Hepatocyte (in vitro differentiated cells): Measurements from ENCODE around the gene FAM131C. TPM values are rescaled to one million over a fixed set of nuclear protein-coding genes. Genes with fewer than 3 reads are reported as not detected.
"Not testable (repeated sequence)": the region's sequence is repeated elsewhere in the genome, so short reads cannot be mapped to it uniquely, and the experiment has no call there.

Experiments used
- DNase-seq: peaks from one replicate; pipeline ENCODE4 v3.0.0-alpha.2; 2016; ENCODE audit warnings: low spot score
- H2AFZ ChIP-seq: fragments of 200-600 bp; sonication (generic); 2 replicates; pipeline ENCODE4 v1.6.0; 2016; ENCODE audit warnings: antibody characterized with exemption, mild to moderate bottlenecking
- H3K27ac ChIP-seq: fragments of 200-600 bp; sonication (generic); 2 replicates; pipeline ENCODE4 v1.5.1; 2016; ENCODE audit warnings: mild to moderate bottlenecking
- H3K27me3 ChIP-seq: fragments of 200-600 bp; sonication (generic); 2 replicates; pipeline ENCODE4 v1.6.1; 2016
- H3K36me3 ChIP-seq: fragments of 200-600 bp; sonication (generic); replicated peaks from 2 replicates; pipeline ENCODE4 v1.5.1; 2016; ENCODE audit warnings: low read depth; ENCODE audit not compliant: insufficient read depth
- H3K4me1 ChIP-seq: fragments of 200-600 bp; sonication (generic); 2 replicates; pipeline ENCODE4 v1.5.1; 2016; ENCODE audit warnings: mild to moderate bottlenecking, moderate library complexity; ENCODE audit not compliant: insufficient read depth
- H3K4me2 ChIP-seq: fragments of 200-600 bp; sonication (generic); 2 replicates; pipeline ENCODE4 v1.6.0; 2016
- H3K4me3 ChIP-seq: fragments of 200-600 bp; sonication (generic); 2 replicates; pipeline ENCODE4 v1.5.1; 2016; ENCODE audit warnings: mild to moderate bottlenecking
- H3K79me2 ChIP-seq: fragments of 200-600 bp; sonication (generic); 2 replicates; pipeline ENCODE4 v1.6.0; 2017; ENCODE audit warnings: mild to moderate bottlenecking
- H3K9me2 ChIP-seq: fragments of 200-600 bp; sonication (generic); replicated peaks from 2 replicates; pipeline ENCODE4 v1.6.0; 2017; ENCODE audit warnings: mild to moderate bottlenecking; ENCODE audit not compliant: insufficient read depth
- H3K9me3 ChIP-seq: fragments of 200-600 bp; sonication (generic); 2 replicates; pipeline ENCODE4 v1.5.1; 2016; ENCODE audit warnings: low read depth, mild to moderate bottlenecking
- H4K20me1 ChIP-seq: fragments of 200-600 bp; sonication (generic); 2 replicates; pipeline ENCODE4 v1.6.0; 2016; ENCODE audit warnings: mild to moderate bottlenecking; ENCODE audit not compliant: insufficient read depth, poor library complexity, severe bottlenecking
- CTCF ChIP-seq: fragments of 200-600 bp; sonication (generic); IDR thresholded peaks from 2 replicates; pipeline ENCODE4 v1.5.1; 2016; ENCODE audit warnings: antibody characterized with exemption, mild to moderate bottlenecking; ENCODE audit not compliant: poor library complexity
- EZH2 ChIP-seq: fragments of 200-600 bp; sonication (generic); IDR thresholded peaks from 2 replicates; pipeline ENCODE4 v1.6.1; 2016; ENCODE audit warnings: antibody characterized with exemption, mild to moderate bottlenecking, borderline replicate concordance
- EZH2phosphoT487 ChIP-seq: fragments of 200-600 bp; sonication (generic); IDR thresholded peaks from one replicate; pipeline ENCODE4 v1.6.1; 2018; ENCODE audit warnings: antibody characterized with exemption, mild to moderate bottlenecking, low read depth, moderate library complexity; ENCODE audit not compliant: unreplicated experiment, severe bottlenecking
- WGBS: methylation state at CpG from one replicate; pipeline ENCODE4 v1.1.6; 2016; ENCODE audit warnings: low lambda C conversion rate; ENCODE audit errors: missing lambda C conversion rate; 5-methylcytosine and 5-hydroxymethylcytosine counted together
- polyA plus RNA-seq: library from polyadenylated mRNA; unstranded; fragments of >200 nt; fragmentation: Nextera tagmentation; extraction: Ambion mirVana; gene quantifications from 2 replicates; pipeline ENCODE4 v1.2.1, GENCODE V29; 2016
- total RNA-seq: library from RNA; depleted of rRNA; stranded (reverse); fragments of >200 nt; gene quantifications from 2 replicates; pipeline ENCODE4 v1.2.3, GENCODE V29; 2014

The FAM131C gene
- total and polyA plus RNA-seq, 2 experiments from 2014 or later = 3.5 to 7.5 TPM

GRCh38 chr1:16064536-16065268 is 8.7 kb downstream of the FAM131C start:
- Histone ChIP-seq H3K4me3 (no peak overlapping the region), H3K36me3 (no peaks in the 10 kb centered on the region), H3K27me3 (no peaks in the 10 kb centered on the region), H2AFZ (no peak overlapping the region), H3K27ac (no peak overlapping the region), H3K9me2 (no peaks in the 10 kb centered on the region), H3K4me1 (peaks cover 33% of the 10 kb centered on the region), H3K79me2 (no peaks in the 10 kb centered on the region), H3K9me3 (no peaks in the 10 kb centered on the region), H4K20me1 (no peaks in the 10 kb centered on the region), H3K4me2 (no peak overlapping the region)
- no peak for TF ChIP-seq CTCF
- TF ChIP-seq EZH2 = no peak
- TF ChIP-seq EZH2phosphoT487 = no peak
- 72% methylated on average over 13 of the region's 13 CpGs for WGBS
- no peak for DNase-seq

- 76% methylated on average over 9 of the region's 9 CpGs for WGBS
- H3K36me3 ChIP-seq = no peaks in the 10 kb centered on the region
- H3K79me2 ChIP-seq = no peaks in the 10 kb centered on the region
- no peaks in the 10 kb centered on the region for H4K20me1 ChIP-seq
- TF ChIP-seq CTCF = no peak
- TF ChIP-seq EZH2phosphoT487 = no peak
- TF ChIP-seq EZH2 = no peak
- no peak overlapping the region for H2AFZ ChIP-seq
- DNase-seq = no peak
- no peak overlapping the region for H3K27ac ChIP-seq
- peaks cover 33% of the 10 kb centered on the region for H3K4me1 ChIP-seq
- H3K4me3 ChIP-seq = no peak overlapping the region
- H3K9me3 ChIP-seq = no peaks in the 10 kb centered on the region
- H3K9me2 ChIP-seq = no peaks in the 10 kb centered on the region
- H3K4me2 ChIP-seq = no peak overlapping the region
- H3K27me3 ChIP-seq = no peaks in the 10 kb centered on the region
These were observed 9.5 kb downstream of the FAM131C start for GRCh38 chr1:16063921-16064320.

- Histone ChIP-seq H2AFZ (no peak overlapping the region), H3K9me3 (no peaks in the 10 kb centered on the region), H3K4me1 (peaks cover 28% of the 10 kb centered on the region), H3K4me2 (no peak overlapping the region), H3K4me3 (no peak overlapping the region), H4K20me1 (no peaks in the 10 kb centered on the region), H3K79me2 (no peaks in the 10 kb centered on the region), H3K36me3 (no peaks in the 10 kb centered on the region), H3K27ac (no peak overlapping the region), H3K27me3 (no peaks in the 10 kb centered on the region), H3K9me2 (no peaks in the 10 kb centered on the region)
- DNase-seq = no peak
- 90% methylated on average over 15 of the region's 15 CpGs for WGBS
- TF ChIP-seq EZH2 (no peak), EZH2phosphoT487 (no peak), CTCF (no peak)
These were observed 10.1 kb downstream of the FAM131C start for GRCh38 chr1:16063226-16063829.

- not testable (repeated sequence) for DNase-seq, H3K79me2 ChIP-seq, H3K27ac ChIP-seq, H3K36me3 ChIP-seq, H4K20me1 ChIP-seq, H3K27me3 ChIP-seq, H3K4me3 ChIP-seq, H2AFZ ChIP-seq, H3K9me3 ChIP-seq, H3K4me2 ChIP-seq, H3K9me2 ChIP-seq
- 89% methylated on average over 8 of the region's 9 CpGs for WGBS
- peaks cover 22% of the 10 kb centered on the region for H3K4me1 ChIP-seq
These were observed 10.8 kb downstream of the FAM131C start for GRCh38 chr1:16062687-16063075.

GRCh38 chr1:16061989-16062686 is 11.3 kb downstream of the FAM131C start:
- H3K9me3 ChIP-seq, DNase-seq, H3K4me2 ChIP-seq, H3K27me3 ChIP-seq, H3K9me2 ChIP-seq, H3K36me3 ChIP-seq, H3K4me3 ChIP-seq, H4K20me1 ChIP-seq, H3K27ac ChIP-seq, H2AFZ ChIP-seq, H3K79me2 ChIP-seq: not testable (repeated sequence)
- peaks cover 18% of the 10 kb centered on the region for H3K4me1 ChIP-seq
- 76% methylated on average over 18 of the region's 18 CpGs for WGBS
